SHP77 (cell line): ENCODE measurements around the gene MAPKAPK3.

ENCODE experiments used
- DNase-seq, 2 experiments: peaks; one replicate each; lab custom pipeline; 2025; lab: John Stamatoyannopoulos, UW

The MAPKAPK3 gene

GRCh38 chr3:50627407-50628051, 10.6 kb downstream of the MAPKAPK3 start:
- DNase-seq: peak; percentile 36 to 44

DNA sequence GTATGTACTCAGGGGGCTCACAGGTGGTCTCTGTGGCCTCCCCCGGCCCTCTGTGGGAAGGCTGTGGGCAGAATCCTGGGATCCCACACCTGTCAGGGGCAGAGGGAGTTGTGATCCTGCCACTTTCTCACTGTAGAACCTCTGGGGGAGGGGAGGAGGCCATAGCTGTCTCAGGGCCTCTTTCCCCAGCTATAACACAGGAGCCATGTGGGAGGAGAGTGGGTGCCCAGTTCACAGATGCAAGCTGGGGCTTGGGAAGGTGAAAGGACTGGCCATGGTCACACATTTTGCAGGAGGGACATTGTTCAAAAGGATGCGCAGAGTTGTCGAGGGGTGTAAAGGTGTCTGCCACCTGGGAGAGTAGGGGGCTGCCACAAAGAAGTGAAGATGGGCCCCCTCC, 11.7 kb downstream of the MAPKAPK3 start:
- no peak for DNase-seq

DNA sequence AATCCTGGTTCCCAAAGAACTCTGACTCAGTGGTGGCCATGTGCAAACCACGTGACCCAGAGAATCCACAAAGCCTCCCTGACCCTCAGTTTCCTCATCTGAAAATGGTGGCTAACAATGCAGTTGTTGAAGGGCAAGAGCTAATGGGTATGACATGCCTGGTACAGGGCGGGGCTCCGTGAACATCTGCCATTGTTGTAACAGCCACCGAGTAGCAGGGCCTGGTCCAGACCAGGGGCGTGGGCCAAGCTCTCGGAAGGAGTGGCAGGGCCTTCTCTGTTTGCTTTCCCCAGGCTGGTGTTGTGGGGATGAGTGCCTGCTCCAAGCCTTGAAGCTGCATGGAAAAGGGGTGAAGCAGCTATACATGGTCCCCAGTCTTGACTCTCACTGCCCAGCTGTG, 13.4 kb downstream of the MAPKAPK3 start:
- no peak for DNase-seq

GRCh38 chr3:50630877-50631276, 13.9 kb downstream of the MAPKAPK3 start:
- DNase-seq: no peak

- DNase-seq: no peak
Measured at GRCh38 chr3:50632450-50632849, 15.5 kb downstream of the MAPKAPK3 start.

GRCh38 chr3:50633230-50633790, 16.4 kb downstream of the MAPKAPK3 start:
- DNase-seq: no peak

DNA sequence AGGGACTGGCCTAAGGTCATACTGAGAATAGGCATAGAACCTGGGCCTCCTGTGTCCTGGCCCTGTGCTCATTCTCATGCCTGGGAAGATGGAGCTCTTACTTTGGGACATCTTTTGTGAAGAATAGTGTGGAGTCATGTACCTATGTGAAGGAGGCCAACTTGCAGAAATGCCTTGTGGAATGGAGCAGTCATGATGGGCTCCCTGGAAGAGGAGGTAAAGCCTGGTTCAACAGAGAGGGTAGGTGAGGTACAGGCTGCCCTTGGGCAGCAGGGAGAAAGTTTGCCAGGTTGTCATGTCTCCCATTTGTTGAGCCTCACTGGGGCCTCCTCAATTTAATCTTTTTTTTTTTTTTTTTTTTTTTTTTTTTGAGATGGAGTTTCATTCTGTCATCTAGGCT, 18.1 kb downstream of the MAPKAPK3 start:
- DNase-seq: no peak

- no peak for DNase-seq
Measured at GRCh38 chr3:50637011-50637410, 20.1 kb downstream of the MAPKAPK3 start.

- no peak for DNase-seq
Measured at GRCh38 chr3:50637945-50638344, 21.0 kb downstream of the MAPKAPK3 start.

DNA sequence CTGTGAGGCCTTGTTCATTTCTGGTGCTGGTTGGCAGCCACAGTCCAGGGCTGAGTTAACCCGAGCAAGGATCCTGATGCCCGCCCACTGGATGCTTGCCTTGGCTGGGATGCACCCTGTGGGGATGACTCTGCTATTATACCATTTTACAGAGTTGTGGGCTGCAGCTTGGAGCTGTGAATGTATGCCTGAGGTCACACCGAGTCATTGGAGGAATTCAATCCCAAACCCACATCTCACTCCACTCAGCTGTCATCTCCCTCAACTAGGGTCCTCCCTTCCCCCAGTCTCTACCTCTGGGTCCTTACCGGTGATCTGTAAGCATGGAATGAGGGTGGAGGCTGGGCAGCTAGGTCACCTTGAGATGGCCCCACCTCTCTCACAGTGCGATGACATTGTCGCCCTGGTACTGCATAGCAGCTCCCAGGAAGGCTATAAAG, 22.1 kb downstream of the MAPKAPK3 start:
- DNase-seq: no peak

GRCh38 chr3:50642382-50642781, 25.4 kb downstream of the MAPKAPK3 start:
- DNase-seq: no peak

DNA sequence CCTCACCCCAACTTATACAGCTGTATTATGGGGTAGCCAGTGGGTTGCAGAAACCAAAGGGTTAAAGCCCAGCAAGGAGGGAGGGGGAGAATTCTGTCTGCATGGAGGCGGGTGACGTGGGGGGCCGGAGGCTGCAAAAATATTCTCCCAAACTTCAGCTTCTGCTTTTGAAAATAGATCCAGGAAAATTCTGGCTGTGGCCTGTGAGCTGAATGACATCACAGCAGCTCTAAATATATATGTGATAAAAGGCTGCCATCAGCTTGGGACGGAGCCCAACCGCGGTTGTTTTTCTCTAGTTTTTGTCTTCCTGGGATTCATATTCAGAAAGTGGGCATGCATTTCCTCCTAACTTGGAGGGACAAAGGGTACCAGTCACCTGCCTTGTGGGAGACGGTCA, 27.6 kb downstream of the MAPKAPK3 start:
- DNase-seq: no peak

DNA sequence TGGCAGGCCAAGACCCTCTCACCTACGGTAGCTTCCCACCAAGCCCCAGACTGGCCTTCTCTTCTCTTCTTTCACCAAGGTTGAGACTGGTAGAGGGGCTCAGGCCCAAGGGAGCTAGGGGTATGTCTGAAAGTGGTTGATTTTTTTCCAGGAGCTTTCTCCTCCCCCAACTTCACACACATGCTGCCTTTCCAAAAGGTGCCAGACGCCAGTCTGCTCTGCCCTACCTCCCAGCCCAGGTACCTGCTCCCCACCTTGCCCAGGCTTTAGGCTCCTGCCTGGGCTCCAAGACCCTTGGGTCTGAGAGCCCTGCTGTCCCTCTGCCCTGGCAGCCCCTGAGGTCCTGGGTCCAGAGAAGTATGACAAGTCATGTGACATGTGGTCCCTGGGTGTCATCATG, 28.4 kb downstream of the MAPKAPK3 start:
- no peak for DNase-seq

DNA sequence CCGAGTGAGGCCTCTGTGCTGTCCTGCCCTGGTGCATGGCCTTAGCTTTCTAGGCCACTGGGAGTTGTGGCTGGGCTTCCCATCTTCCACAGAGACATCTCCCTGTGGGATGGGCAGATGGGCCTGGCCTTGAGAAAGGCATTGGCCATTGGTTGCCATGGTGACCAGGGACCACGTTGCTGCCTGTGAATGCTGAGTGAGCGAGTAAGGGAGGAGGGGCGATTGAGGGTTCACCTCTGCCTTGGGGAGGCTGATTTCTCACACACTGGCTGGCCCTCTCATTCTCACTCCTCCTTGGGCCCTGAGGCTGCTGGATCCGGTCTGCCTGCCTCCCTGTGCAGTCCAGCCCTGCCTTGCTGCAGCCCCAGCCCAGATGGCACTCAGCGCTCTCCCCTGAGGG, 31.4 kb downstream of the MAPKAPK3 start:
- no peak for DNase-seq

- DNase-seq: no peak
Measured at GRCh38 chr3:50648944-50649343, 32.0 kb downstream of the MAPKAPK3 start.

- no peak for DNase-seq
Measured at GRCh38 chr3:50649451-50649931, 32.5 kb downstream of the MAPKAPK3 start.

DNA sequence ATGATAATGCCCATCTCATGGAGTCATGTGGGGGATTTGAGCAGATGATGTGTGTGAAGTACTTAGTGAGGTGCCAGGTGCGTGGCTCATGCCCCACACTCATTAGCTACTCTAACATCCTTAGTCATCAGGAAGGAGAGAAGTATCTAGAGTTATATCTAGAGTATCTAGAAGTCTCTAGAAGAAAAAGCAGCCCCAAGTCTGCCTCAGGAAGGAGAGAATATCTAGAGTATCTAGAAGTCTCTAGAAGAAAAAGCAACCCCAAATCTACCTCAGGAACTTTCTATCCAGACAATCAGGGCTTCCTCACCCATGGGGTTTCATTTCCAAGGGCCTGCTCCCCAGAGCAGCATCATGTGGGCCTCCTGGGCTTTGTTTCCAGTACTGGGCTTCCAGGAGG, 33.1 kb downstream of the MAPKAPK3 start:
- no peak for DNase-seq

GRCh38 chr3:50651445-50651844, 34.5 kb downstream of the MAPKAPK3 start:
- no peak for DNase-seq

GRCh38 chr3:50651920-50652529, 35.1 kb downstream of the MAPKAPK3 start:
- no peak for DNase-seq

GRCh38 chr3:50652709-50653108, 35.8 kb downstream of the MAPKAPK3 start:
- DNase-seq: peak in 1 of 2 experiments; percentile 30

GRCh38 chr3:50653937-50654595, 37.1 kb downstream of the MAPKAPK3 start:
- no peak for DNase-seq

DNA sequence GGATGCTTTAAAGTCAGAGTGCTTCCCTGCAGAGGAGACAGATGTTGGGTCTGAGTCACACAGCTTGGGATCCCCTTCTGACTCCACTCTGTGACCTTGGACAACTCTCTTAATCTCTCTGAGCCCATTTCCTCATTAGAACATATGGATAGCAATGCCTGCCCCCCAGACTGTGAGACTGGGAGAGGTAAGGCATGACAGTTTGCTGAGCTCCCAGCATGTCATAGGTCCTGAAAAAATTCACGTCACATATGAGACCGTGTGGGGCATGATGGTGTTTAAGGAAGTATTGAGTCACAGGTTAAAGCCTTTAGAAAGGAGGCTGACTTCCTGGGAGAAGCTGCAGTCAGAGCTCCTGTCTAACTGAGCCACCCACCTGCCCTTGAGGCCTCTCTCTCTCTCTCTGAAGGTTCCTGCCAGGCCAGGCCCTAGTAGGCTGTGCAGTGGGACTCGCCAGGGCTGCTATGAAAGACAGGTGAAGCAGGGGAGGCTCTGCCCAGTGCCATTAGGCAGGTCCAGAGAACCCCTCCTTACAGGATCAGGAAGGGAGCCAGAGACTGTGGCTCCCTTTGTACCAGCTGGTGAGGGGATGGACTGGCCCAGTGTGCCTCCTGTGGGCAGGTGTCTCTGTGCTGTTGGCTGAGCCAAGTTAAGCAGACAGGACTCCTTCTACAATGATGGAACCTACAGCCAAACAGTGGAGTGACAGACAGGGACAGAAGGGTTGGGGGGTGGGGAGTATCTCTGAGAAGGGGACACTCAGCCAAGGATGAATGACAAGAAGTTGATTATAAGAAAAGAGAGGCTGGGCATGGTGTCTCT, 38.3 kb downstream of the MAPKAPK3 start:
- DNase-seq: no peak
